ENCODE results near the gene DLG1.
"Not testable (repeated sequence)": the region's sequence is repeated elsewhere in the genome, so short reads cannot be mapped to it uniquely, and the experiment has no call there.

Gene DLG1

GRCh38 chr3:197209366-197210260, 88.8 kb downstream of the DLG1 start:
- peak; percentile 36 for DNase-seq (ENCODE audit: low read depth)

- DNase-seq (ENCODE audit: low read depth): no peak
These were observed 91.5 kb downstream of the DLG1 start for GRCh38 chr3:197206913-197207312.

- no peak for DNase-seq (ENCODE audit: low read depth)
These were observed 92.7 kb downstream of the DLG1 start for GRCh38 chr3:197205675-197206074.

- DNase-seq (ENCODE audit: low read depth): no peak
These were observed 93.1 kb downstream of the DLG1 start for GRCh38 chr3:197205265-197205664.

GRCh38 chr3:197204736-197205135, 93.7 kb downstream of the DLG1 start:
- no peak for DNase-seq (ENCODE audit: low read depth)

- DNase-seq (ENCODE audit: low read depth): no peak
These were observed 94.7 kb downstream of the DLG1 start for GRCh38 chr3:197203714-197204146.

- DNase-seq (ENCODE audit: low read depth): no peak
These were observed 95.7 kb downstream of the DLG1 start for GRCh38 chr3:197202694-197203093.

- no peak for DNase-seq (ENCODE audit: low read depth)
These were observed 96.5 kb downstream of the DLG1 start for GRCh38 chr3:197201791-197202452.

- DNase-seq (ENCODE audit: low read depth): not testable (repeated sequence)
These were observed 97.6 kb downstream of the DLG1 start for GRCh38 chr3:197200856-197201255.

- no peak for DNase-seq (ENCODE audit: low read depth)
These were observed 101.1 kb downstream of the DLG1 start for GRCh38 chr3:197197334-197197733.

- peak; percentile 42 for DNase-seq (ENCODE audit: low read depth)
These were observed 102.2 kb downstream of the DLG1 start for GRCh38 chr3:197196192-197196591.

GRCh38 chr3:197195326-197195725, 103.1 kb downstream of the DLG1 start:
- no peak for DNase-seq (ENCODE audit: low read depth)

- peak; percentile 16 for DNase-seq (ENCODE audit: low read depth)
These were observed 104.7 kb downstream of the DLG1 start for GRCh38 chr3:197193759-197194158.

- DNase-seq (ENCODE audit: low read depth): no peak
These were observed 106.5 kb downstream of the DLG1 start for GRCh38 chr3:197191897-197192296.

GRCh38 chr3:197189623-197190022, 108.8 kb downstream of the DLG1 start:
- peak; percentile 15 for DNase-seq (ENCODE audit: low read depth)

- DNase-seq (ENCODE audit: low read depth): no peak
These were observed 109.4 kb downstream of the DLG1 start for GRCh38 chr3:197188963-197189362.

- peak; percentile 63 for DNase-seq (ENCODE audit: low read depth)
These were observed 111.4 kb downstream of the DLG1 start for GRCh38 chr3:197186887-197187588.

- no peak for DNase-seq (ENCODE audit: low read depth)
These were observed 114.8 kb downstream of the DLG1 start for GRCh38 chr3:197183582-197183981.

GRCh38 chr3:197181741-197182140, 116.7 kb downstream of the DLG1 start:
- DNase-seq (ENCODE audit: low read depth): peak; percentile 14

- no peak for DNase-seq (ENCODE audit: low read depth)
These were observed 119.4 kb downstream of the DLG1 start for GRCh38 chr3:197178998-197179397.

- DNase-seq (ENCODE audit: low read depth): no peak
These were observed 122.9 kb downstream of the DLG1 start for GRCh38 chr3:197175503-197175902.

GRCh38 chr3:197174927-197175326, 123.5 kb downstream of the DLG1 start:
- no peak for DNase-seq (ENCODE audit: low read depth)

GRCh38 chr3:197173620-197174019, 124.8 kb downstream of the DLG1 start:
- DNase-seq (ENCODE audit: low read depth): no peak
